Dendritic cell treated with granulocyte-macrophage colony-stimulating factor and Interleukin-4, amounts not matched to agents 40 ng/mL and 50 ng/mL, for 4 days (primary cell): ENCODE results near the gene RDH16.

Experiments used
- H3K27ac Mint-ChIP-seq: one replicate; pipeline ENCODE4 v1.8.0; 2022; ENCODE audit warnings: mild to moderate bottlenecking, mixed read lengths
- H3K27me3 Mint-ChIP-seq: one replicate; pipeline ENCODE4 v1.8.0; 2022; ENCODE audit warnings: mild to moderate bottlenecking, mixed read lengths
- H3K36me3 Mint-ChIP-seq: one replicate; pipeline ENCODE4 v1.8.0; 2022; ENCODE audit warnings: low read depth, mixed read lengths
- H3K4me1 Mint-ChIP-seq: one replicate; pipeline ENCODE4 v1.8.0; 2022; ENCODE audit warnings: low read depth, mixed read lengths
- H3K4me3 Mint-ChIP-seq: one replicate; pipeline ENCODE4 v1.8.0; 2022; ENCODE audit warnings: mild to moderate bottlenecking, moderate library complexity, mixed read lengths
- H3K9me3 Mint-ChIP-seq: one replicate; pipeline ENCODE4 v1.8.0; 2022; ENCODE audit warnings: mixed read lengths
- intact Hi-C: fragments of 100-400 bp; cut with micrococcal nuclease; formaldehyde crosslinking; loops from one replicate; pipeline ENCODE4 v1.15.0; 2022

RDH16 gene

DNA sequence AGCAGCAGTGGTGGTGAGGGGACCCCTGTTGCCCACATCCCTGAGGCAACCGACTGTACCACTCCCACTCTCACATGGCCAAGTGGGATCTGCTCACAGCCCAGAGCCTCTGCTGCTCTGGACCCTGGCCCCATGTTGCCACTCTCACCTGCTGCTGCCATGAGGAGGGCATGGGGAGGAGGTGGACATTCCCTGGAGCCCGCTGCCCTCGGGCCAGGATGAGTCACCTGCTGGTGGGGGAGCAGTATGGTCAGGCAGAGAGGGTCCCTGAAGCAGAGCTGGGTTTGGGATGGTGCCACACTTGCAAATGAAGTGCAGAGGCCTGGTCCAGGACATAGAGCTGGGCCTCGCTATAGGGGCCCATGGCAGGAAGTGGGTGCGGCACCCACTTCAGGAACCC, 49.3 kb downstream of the RDH16 start:
- Mint-ChIP-seq H3K9me3 (peaks cover 28% of the 10 kb centered on the region), H3K27ac (no peak overlapping the region), H3K36me3 (no peaks in the 10 kb centered on the region), H3K27me3 (no peaks in the 10 kb centered on the region), H3K4me1 (no peaks in the 10 kb centered on the region), H3K4me3 (no peak overlapping the region)
- intact Hi-C loops = no loop called here

DNA sequence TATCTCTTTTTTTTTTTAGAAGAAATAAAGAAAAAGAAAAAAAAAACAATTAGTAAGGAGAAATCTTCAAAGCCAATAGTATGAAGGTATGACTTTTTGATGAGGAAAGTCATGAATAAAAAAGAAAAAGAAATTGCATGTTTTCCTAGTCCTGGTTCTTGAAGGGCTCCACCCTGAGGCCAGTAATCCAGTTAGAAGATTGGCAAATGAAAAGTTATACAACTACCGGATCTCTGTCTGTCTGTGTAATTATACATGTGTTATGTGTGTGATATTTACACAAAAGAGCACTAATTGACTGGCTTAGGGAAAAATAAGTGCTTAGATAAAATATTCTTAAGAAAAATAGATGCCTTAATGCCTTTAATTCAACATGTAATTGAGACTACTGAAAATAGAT, 51.6 kb downstream of the RDH16 start:
- Mint-ChIP-seq H3K9me3 (peaks cover 51% of the 10 kb centered on the region), H3K4me3 (no peak overlapping the region), H3K36me3 (no peaks in the 10 kb centered on the region), H3K4me1 (no peaks in the 10 kb centered on the region), H3K27ac (no peak overlapping the region), H3K27me3 (no peaks in the 10 kb centered on the region)
- intact Hi-C loops = no loop called here

DNA sequence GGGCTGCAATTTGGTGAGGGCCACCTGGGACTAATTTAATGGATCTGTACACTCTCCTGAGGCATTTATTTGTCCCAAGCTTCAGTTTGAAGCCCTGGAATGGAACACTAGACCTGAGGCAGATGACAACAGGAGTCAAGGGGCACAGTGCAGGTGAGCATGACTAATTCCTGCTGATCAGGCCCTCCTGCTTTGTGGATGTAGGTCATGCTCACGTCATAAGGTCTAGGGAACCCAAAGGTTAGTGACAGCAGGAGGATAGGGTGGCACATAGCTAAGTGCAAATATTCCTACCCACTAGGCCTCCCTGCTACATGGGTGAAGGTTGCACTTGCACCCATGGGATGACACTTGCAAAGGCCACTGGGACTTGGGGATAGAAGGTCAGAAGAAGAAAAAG, 54.0 kb downstream of the RDH16 start:
- Mint-ChIP-seq H3K9me3 (peaks cover 45% of the 10 kb centered on the region), H3K27me3 (no peaks in the 10 kb centered on the region), H3K4me3 (no peak overlapping the region), H3K4me1 (no peaks in the 10 kb centered on the region), H3K27ac (no peak overlapping the region), H3K36me3 (no peaks in the 10 kb centered on the region)
- intact Hi-C loops = no loop called here
